NCI-H774 (cell line): ENCODE data around the gene GLDC.
"Not testable (repeated sequence)": the region's sequence is repeated elsewhere in the genome, so short reads cannot be mapped to it uniquely, and the experiment has no call there.

Experiments
- DNase-seq: peaks from one replicate; lab custom pipeline; 2025; lab: John Stamatoyannopoulos, UW

Gene GLDC

DNA sequence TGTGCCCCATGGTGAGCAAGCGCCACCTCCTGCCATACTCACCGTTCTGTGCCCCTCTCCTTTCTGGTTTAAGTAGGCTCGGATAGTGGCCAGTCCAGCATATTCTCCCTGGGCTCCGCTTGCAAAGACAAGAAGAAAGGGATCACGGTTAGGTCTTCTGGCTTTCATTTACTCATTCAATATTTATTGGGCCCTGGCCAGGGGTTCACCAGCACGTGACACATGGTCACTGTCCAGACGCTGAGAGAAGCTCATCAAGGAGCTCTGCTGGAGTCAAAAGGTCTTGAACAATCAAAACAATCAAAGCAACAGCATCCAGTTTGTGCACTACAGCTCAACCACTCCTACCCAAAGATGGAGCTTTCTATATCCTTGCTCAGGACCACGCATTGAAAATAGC, 80.2 kb downstream of the GLDC start:
- no peak for DNase-seq

DNA sequence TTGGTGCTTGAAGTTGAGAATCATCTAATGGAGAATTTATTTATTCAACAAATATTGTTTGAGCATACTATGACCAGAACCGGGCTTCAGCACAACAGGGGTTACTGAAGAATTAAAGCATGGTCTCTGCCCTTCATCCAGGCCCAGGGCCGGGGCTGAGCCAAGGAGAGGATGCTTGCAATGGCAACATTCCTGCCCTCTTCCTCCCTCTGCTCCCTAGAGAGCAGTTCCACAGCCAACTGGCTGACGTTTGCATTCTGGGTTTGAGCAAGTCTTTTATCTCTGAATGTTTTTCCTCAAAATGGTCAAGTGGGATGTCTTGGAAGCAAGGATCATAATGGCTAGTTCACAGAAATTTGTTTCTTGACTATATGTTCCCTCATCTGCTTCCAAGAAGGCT, 80.7 kb downstream of the GLDC start:
- no peak for DNase-seq

DNA sequence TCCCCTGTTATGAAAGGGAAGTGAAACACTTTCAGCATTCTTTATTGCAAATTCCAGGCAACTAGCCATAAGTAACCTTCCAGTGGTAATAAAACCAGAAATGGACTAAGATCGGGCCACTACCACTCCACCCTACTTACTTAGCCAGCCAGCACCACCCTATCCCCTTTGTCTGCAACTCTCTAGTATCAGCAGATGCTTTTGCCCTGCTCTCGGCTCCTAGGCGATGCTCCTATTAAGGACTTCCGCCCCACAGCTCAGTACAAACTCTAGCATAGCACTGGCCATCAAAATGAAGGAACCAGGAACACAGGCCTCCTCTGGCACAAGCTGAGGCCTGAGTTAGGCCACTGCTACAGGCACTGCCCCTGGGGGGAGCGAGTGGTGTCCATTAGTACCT, 81.2 kb downstream of the GLDC start:
- no peak for DNase-seq

DNA sequence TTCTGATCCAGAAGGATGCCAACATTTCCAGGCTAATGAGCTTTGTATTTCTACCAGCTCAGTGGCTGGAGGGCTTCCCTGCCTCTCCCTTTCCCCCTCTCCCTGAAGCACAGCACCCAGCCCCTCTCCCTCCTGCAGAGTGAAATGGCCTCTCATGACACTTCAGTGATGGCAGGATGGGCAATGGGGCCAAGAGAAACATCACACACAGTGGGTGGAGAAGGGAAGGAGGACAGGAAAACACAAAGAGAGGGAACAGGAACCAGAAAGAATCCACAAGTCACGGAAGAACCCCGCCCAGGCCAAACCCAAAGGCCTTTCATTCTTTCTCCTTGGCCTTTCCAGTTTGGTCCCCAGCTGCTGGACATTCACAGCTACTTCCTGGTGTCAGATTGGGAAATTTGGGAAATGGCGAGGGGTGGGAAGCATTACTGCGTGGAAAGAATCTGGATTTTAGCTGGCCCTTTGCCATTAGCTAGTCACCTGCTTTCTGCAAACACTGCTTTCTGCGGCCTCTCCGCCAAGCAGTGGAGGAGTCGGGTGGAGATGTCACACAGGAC, 82.6 kb downstream of the GLDC start:
- DNase-seq: no peak

DNA sequence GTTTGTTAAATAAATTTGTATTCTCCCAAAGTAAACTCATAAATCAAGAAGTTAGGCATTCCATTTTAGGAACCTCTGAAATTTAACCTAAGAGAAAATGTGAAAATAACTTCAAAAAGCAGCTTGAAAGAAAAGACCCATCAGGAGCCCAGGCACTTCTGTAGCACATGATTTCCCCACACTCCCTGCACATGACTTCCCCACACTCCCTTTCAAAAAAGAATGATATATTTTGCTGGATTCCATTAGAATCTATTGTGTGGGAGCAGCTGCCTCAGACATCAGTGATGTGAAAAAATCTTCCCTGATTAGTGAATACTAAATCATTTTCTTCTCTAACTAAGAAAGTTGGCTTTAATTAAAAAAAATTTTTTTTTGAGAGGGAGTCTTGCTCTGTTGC, 83.3 kb downstream of the GLDC start:
- DNase-seq: no peak

DNA sequence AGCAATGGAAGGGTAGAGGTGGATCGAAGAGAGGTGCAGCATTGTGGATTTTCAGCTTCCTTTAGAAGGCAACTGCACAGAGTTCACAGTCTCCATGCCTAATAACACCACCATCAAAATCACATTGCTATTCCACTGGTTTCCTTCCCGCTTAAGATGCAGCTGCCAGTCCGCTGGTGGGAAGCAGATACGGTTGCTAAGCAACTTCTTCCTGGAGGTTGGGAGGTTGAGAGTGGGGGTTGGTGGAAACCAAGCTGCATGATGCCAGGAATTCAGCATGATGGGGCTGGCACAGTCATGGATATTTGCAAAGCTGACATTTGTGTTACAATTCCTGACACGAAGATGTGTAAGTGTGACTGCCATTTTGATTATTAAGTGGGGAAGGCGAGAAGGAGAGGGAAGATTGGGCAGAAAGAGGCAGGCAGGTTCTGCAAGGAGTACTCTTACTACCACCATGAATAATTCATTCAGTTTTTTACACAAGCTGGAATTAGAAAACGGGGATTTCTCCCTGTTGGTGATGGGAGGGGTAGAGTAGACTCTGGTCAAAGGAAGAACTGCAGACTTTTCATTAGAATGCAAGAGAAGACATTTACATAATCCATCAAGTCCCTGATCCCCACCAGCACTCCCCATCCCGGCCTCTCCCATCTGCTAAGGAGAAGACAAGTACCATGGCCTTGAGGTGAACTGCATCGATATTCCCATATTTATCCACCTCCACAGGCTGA, 87.5 kb downstream of the GLDC start:
- DNase-seq: no peak

DNA sequence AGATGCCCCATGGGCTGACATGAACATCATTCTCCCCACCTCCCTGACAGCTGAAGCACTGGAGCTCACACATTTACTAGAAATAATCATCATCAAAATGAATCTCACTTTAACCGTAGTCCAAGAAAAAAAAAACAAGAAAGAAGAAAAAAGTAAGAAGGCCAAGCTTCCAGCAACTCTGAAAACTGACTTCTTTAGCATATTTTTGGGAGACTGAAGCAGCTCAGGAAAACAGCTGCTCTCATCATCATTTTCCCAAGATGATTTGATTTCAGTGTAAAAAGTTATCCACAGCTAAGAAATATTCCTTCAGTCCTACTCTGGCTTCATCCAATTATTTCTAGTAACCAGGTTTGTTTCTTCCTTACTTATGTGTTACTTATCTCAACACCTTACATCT, 91.7 kb downstream of the GLDC start:
- no peak for DNase-seq

DNA sequence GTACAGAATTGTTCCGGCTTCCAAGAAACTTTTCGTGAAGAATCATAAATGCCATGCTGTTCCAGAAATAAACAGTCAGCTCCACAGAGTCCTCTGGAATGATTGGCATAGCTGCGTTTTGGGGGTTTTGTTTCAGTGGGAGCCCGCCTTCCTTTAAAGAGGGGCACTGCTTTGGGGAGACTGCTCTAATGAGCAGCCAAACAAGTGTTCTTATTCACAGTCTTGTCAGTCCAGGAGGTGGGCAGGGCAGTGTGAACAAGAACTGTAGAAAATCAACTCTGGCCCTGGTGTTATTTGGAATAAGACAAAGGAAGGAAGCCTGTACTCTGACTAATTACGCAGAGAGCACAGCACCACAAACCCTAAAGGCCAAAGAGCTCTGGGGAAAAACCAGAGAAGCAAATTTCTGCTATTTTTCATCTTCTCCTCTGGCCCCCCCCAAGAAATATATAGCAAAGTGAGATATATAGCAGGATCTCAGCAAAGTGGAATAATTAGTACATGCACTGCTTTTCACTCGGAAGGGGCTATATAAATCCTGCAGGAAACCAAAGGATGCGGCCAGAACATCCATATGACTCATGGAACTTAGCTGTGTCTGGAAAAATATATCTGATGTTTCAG, 92.9 kb downstream of the GLDC start:
- no peak for DNase-seq

DNA sequence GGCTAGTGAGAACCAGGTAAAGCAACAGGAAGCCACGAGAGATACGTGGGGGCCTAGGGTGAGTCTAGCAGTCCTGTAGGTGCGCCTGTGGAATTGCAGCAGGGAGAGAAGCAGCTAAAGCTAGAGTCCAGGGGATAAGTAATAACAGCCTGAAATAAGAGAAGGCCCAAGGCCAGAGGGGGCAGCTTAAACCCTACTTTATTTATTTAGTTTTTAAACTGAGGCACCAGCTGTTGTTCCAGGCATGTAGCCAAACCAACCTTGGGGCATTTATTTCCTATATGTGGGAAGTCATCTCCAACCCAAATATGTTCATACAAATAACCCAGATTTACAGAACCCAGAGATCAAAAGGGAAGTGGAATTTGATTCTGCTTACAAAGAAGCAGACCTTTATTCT, 93.5 kb downstream of the GLDC start:
- DNase-seq: no peak

DNA sequence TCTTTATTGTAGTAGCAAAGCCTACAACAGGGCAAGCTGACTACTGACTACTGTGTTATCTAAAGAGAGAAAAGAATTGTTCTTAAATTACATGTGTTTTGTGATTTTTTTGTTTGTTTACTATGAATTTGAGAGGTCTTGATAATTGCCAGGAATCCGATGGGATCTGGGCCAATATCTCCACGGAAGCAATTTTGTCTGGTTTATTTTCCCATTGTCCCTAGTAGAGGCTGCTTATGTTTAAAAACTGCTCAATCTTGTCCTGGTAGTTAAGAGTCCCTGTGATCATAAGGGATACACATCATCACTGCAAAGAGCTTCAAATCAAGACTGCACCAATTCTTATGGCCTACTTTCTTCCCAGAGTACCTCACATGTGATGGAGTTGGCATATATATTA, 94.4 kb downstream of the GLDC start:
- DNase-seq: no peak

DNA sequence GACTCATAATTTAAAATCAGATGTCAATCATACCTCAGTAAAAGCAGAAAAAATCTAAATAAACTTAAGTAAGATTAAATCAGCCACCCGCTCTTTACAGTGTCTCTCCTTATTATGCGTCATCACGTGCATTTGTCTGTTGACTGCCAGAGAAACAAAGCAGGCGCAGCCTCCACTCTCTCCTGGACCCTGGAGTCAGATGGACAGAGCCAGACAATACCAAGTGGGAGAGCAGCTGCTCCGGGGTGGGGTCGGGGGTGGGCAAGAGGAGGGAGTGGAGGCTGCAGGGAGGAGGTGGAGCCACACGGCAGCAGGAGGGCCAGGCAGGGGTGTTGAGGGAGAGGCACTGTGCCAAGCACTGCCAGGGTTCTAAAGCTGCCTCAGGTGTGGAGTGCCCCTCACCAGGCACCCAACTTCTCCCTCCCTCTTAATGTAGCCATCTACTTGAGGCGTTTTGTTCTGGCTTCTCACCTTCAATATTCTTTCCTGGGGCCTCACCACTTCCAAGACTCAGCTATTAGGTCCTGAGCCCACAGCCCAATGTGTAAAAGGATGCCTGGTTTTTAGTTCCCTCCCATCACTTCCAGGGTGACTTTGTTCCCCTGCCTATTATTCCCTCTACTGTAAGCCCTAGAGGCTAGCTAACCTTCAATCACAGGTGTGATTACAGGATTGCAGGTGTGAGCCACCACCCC, 96.3 kb downstream of the GLDC start:
- DNase-seq: peak; percentile 90

DNA sequence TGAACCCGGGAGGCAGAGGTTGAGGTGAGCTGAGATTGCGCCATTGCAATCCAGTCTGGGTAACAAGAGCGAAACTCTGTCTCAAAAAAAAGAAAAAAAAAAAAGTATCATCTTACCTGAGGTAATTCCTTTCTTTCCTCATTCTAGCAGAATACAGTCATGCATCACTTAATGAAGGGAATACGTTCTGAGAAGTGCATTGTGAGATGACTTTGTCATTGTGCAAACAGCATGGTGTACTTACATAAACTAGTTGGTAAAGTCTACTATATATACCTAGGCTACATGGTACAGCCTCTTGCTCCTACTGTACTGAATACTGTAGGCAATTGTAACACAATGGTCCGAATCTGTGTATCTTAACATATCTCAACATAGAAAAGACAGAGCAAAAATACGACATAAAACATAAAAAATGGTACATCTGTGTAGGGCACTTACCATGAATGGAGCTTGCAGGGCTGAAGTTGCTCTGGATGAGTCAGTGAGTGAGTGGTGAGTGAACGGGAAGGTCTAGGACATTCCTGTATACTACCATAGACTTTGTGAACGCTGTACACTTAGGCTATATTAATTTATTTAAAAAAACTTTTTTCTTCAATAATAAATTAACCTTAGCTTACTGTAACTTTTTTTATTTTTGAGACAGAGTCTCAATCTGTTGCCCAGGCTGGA, 100.4 kb downstream of the GLDC start:
- no peak for DNase-seq

DNA sequence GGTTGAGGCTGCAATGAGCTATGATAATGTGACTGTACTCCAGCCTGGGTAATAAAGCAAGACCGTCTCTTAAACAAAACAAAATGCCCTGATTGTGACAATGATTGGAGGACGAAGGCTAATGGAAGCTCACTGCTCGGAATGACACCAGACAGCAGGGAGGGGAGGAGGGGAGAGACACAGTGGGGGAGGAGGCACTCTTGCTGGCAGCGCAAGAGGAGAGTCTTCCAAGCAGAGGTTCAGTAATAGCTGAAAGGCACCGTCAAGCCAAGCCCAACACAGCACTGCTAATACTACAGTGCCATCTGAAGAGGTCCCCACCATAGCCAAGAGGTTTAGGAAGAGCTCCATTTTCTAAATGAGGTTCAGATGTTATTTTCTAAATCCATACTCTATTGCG, 102.3 kb downstream of the GLDC start:
- no peak for DNase-seq

DNA sequence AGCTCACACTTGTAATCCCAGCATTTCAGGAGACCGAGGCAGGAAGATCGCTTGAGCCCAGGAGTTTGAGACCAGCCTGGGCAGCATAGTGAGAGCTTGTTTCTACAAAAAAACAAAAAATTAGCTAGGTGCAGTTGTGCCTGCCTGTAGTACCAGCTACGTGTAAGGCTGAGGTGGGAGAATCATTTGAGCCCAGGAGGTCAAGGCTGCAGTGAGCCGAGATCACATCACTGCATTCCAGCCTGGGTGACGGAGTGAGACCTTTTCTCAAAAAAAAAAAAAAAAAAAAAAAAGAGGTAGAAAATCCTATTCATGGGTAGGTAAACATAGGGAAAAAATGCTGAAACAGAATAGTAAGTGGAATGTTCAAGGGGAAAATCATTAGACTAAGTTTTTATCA, 102.9 kb downstream of the GLDC start:
- not testable (repeated sequence) for DNase-seq

DNA sequence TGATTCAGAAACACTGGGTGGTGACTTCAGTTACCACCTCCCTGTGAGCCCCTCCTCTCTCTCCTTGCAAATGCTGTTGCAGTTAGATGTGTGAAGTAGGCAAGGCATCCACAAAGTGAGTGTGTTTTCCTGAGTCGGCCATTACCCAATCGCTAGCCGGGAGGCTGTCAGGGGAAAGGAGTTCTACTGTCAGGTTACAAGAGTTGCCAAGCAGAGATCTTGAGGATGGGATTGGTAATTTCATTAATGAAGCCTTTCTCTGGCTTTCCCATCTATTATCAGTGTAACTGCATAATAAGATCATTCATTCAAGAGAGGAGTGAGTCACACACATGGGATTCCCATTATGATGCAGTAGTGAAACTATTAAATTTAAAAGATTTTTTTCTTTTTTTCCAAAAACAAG, 106.9 kb downstream of the GLDC start:
- DNase-seq: no peak

DNA sequence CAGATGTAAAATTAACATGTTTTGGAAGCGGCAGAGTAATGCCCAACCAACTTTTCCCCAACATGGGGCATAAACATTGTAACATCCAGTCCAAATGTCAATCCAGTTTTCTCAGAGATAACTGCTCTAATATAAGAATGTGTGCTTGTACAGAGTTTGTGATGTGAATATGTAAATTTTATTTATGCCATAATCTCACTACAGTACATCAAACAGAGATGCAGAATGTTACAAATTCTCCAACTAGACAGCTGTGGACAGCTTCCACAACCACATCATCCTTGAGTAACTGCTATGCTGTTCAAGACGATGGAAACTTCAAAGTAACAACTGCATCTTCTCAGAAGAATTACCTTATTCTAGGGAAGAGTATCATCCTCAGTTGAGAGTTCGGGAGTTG, 109.9 kb downstream of the GLDC start:
- DNase-seq: no peak

DNA sequence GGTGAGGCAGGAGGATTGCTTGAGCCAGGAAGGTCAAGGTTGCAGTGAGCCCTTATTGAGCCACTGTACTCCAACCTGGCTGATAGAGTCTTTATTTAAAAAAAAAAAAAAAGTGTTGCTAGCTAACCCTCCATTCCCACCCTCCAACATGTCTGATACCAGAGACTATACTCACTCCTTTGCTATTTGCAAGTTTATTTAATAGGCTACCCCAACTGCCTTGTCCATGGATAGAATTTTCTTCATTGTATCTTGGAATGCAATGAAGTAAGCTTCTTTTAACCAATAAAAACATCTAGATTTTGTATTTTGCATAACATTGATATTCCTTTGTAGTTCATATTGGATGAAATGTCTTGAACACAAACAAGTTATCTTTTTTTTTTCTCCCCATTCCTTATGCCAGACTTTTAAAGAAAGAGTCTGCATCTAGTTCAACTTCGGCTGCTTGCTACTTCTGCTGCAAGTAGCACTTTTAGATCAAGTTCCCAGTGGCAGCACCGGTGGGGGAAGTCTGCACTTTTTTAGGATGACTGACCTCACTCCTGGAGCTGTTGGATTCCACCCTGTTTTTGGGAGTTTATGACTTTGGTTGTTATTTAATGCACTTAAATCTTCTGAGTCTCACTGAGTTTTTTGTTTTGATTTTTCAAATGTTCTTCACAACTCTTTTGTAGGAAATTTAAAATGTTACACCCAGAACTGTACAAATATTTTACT, 120.0 kb downstream of the GLDC start:
- no peak for DNase-seq

DNA sequence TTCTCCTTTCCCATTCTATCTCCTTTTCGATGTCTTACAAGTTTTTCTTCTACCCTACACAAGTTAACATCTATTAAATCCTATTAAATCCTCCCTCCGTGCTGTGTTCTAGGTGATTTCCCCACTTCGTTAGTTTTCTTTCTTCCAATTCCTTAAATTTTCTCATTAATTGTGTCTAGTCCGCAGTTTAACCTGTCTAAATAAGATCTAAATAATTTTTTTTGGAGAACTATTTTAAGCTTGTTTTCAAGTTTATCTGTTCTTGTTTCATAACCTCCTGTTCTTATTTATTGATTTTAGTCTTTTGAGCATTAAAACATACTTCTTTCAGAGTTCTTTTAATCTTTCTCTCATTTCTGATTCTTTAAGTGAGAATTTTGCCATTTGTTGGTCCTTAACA, 123.3 kb downstream of the GLDC start:
- DNase-seq: no peak

DNA sequence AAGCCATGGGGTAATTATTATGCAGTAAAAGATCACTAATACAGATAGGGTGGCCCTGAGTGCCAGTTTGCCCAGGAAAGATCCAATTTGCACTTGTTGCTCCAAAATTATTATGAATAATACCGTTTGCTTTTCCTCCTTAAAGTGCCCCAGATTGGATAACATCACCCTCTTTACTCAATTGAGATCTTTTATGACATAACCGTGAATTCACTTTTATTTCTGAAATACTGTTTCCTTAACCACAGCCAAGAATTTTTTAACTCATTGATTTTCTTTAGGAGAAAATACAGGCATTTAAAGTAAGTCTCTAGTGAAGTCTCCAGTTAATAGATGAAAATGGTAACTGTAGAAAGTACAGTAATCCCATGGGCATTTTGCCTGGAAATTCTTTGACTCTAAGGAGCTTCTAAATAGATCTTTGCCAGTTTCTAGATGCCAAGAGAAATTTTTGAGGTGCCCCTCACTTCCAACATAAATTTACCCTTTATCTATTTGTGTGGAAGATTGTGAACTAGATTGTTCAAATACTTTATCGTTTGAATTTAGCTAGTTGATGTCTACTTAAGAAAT, 133.4 kb downstream of the GLDC start:
- DNase-seq: no peak

DNA sequence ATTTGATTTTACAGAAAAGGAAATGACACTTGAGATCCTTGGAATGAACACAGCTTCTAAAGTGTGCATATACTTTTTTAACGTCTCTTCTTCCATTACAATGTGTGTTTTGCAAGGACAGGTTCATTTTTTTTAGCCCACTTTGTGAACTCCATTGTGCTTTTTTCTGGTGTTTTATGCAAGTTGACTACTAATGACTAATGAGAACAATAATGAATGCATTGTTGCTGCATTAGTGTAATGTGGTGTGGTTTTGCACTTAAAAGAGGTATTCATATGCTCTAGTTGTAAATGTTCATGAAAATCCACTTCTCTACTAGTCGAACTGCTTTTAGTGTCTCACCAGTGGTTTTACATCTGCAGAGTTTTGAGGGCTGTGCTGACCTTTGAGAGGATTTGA, 139.0 kb downstream of the GLDC start:
- no peak for DNase-seq

DNA sequence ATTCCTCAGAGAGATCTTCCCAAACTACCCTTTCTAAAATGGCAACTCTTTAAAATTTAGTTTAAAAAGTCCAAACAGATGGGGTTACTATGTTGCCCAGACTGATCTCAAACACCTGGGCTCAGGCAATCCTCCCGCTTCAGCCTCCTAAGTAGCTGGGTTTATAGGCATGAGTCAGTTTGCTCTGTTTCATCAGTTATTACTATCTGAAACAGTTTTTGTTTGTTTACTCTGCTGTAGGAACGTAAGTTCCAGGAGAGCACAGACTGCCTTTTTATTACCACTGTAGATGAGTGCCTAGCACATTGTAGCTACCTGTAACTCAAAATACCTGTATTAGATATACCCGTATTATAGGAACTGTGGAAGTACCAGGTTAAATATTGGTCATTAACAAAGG, 143.1 kb downstream of the GLDC start:
- DNase-seq: no peak
